Suprapubic skin (tissue), 4 donors: Measurements from ENCODE around the gene DNAH2. TPM values are rescaled to one million over a fixed set of nuclear protein-coding genes. Genes with fewer than 3 reads are reported as not detected.
A peak's percentile ranks its signal among the peaks of the same experiment; 100 is the strongest.

ENCODE experiments used
- DNase-seq, 2 donors: peaks; one replicate each; pipeline ENCODE4 v3.0.0-alpha.2; 2019; ENCODE audit warnings: low spot score in 2 of 2
- H3K27ac ChIP-seq: fragments of 200-600 bp; sonication (generic); one replicate; pipeline ENCODE4 v1.5.1; 2019
- H3K27me3 ChIP-seq: fragments of 200-600 bp; sonication (generic); one replicate; pipeline ENCODE4 v1.5.1; 2019
- H3K36me3 ChIP-seq: fragments of 200-600 bp; sonication (generic); one replicate; pipeline ENCODE4 v1.5.1; 2019
- H3K4me1 ChIP-seq: fragments of 200-600 bp; sonication (generic); one replicate; pipeline ENCODE4 v1.5.1; 2019
- H3K4me3 ChIP-seq: fragments of 200-600 bp; sonication (generic); one replicate; pipeline ENCODE4 v1.5.1; 2019; ENCODE audit warnings: mild to moderate bottlenecking
- H3K9me3 ChIP-seq: fragments of 200-600 bp; sonication (generic); one replicate; pipeline ENCODE4 v1.5.1; 2019
- CTCF ChIP-seq, 2 donors: fragments of 200-600 bp in 1 of 2; fragments of 450-650 bp in 1 of 2; sonication (generic) in 1 of 2; IDR thresholded peaks; one replicate each; pipeline ENCODE4 v1.5.1; 2016 to 2019; ENCODE audit warnings: antibody characterized with exemption in 2 of 2, mild to moderate bottlenecking in 1 of 2, moderate library complexity in 1 of 2
- EP300 ChIP-seq: sonication (generic); formaldehyde crosslinking; IDR thresholded peaks from one replicate; pipeline ENCODE4 v1.6.1; 2017; ENCODE audit warnings: antibody characterized with exemption
- POLR2A ChIP-seq, 2 donors: fragments of 450-650 bp; IDR thresholded peaks; one replicate each; pipeline ENCODE4 v1.6.1; 2017; ENCODE audit warnings: antibody characterized with exemption in 2 of 2, mild to moderate bottlenecking in 2 of 2, moderate library complexity in 2 of 2
- POLR2AphosphoS5 ChIP-seq, 3 donors: sonication (generic); formaldehyde crosslinking; IDR thresholded peaks; one replicate each; pipeline ENCODE4 v1.6.1; 2017; ENCODE audit warnings: antibody characterized with exemption in 3 of 3
- WGBS: methylation state at CpG from one replicate; pipeline ENCODE4 v1.1.5; 2018; 5-methylcytosine and 5-hydroxymethylcytosine counted together
- total RNA-seq, 4 donors: library from RNA; depleted of rRNA; stranded (reverse); fragments of >200 nt; gene quantifications; one replicate each; pipeline ENCODE4 v1.1.0, GENCODE V29; 2016

Gene DNAH2
- under 1 TPM in 2 of 4 donors, not detected in 2; 0.08 to 0.19 TPM for total RNA-seq

GRCh38 chr17:7716901-7717755 is at the start of gene DNAH2:
Gene DNAH2 (plus strand): TSS chr17:7717744. CDS start chr17:7719735, 1,991 bp downstream.
- WGBS = 1% methylated on average over 30 of the region's 64 CpGs
- DNase-seq = peak in 1 of 2 donors; percentile 80
- Histone ChIP-seq H3K4me1 (peaks cover 24% of the 10 kb centered on the region), H3K27ac (no peak within 1 kb of the TSS), H3K9me3 (no peaks in the 10 kb centered on the region), H3K36me3 (no peaks in the 10 kb centered on the region), H3K27me3 (peaks cover 43% of the 10 kb centered on the region), H3K4me3 (peak within 1 kb of the TSS; percentile 54)
- TF ChIP-seq CTCF (IDR thresholded peaks at IDR 0.05) (peak in 1 of 2 donors; percentile 43), POLR2A (IDR thresholded peaks at IDR 0.05) (no peak), POLR2AphosphoS5 (IDR thresholded peaks at IDR 0.05) (peak in 1 of 3 donors; percentile 43)

- Histone ChIP-seq H3K4me1 (no peaks in the 10 kb centered on the region), H3K9me3 (peaks cover 3% of the 10 kb centered on the region), H3K27ac (no peak overlapping the region), H3K36me3 (peaks cover 68% of the 10 kb centered on the region), H3K4me3 (no peak overlapping the region), H3K27me3 (no peaks in the 10 kb centered on the region)
- DNase-seq = no peak
- TF ChIP-seq POLR2AphosphoS5 (IDR thresholded peaks at IDR 0.05) = no peak
- no peak for TF ChIP-seq CTCF (IDR thresholded peaks at IDR 0.05)
- no peak for TF ChIP-seq EP300
- TF ChIP-seq POLR2A (IDR thresholded peaks at IDR 0.05) = no peak
- 94% methylated on average over 7 of the region's 7 CpGs for WGBS
Measured at GRCh38 chr17:7668482-7668881, 49.1 kb upstream of the DNAH2 start.

DNA sequence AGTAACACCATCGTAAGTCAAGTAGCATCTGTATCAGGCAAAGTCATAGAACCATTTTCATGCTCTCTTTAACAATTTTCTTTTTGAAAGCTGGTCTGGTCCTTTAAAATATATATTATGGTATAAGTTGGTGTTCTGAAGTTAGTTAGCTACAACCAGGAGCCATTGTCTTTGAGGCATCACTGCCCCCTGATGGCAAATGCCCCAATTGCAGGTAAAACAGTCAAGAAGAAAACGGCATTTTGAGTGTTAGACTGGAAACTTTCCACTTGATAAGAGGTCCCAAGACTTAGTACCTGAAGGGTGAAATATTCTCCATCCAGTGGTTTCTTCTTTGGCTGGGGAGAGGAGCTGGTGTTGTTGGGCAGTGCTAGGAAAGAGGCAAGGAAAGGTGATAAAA is 44.3 kb upstream of the DNAH2 start:
- TF ChIP-seq POLR2AphosphoS5 (IDR thresholded peaks at IDR 0.05) = no peak
- TF ChIP-seq CTCF (IDR thresholded peaks at IDR 0.05) = no peak
- no peak for TF ChIP-seq POLR2A (IDR thresholded peaks at IDR 0.05)
- no peak for DNase-seq
- 86% methylated on average over 2 of the region's 2 CpGs for WGBS
- Histone ChIP-seq H3K27ac (no peak overlapping the region), H3K36me3 (peaks cover 82% of the 10 kb centered on the region), H3K9me3 (peaks cover 8% of the 10 kb centered on the region), H3K4me1 (no peaks in the 10 kb centered on the region), H3K4me3 (no peak overlapping the region), H3K27me3 (no peaks in the 10 kb centered on the region)

- Histone ChIP-seq H3K36me3 (peaks cover 66% of the 10 kb centered on the region), H3K4me3 (no peak overlapping the region), H3K4me1 (no peaks in the 10 kb centered on the region), H3K27me3 (no peaks in the 10 kb centered on the region), H3K27ac (no peak overlapping the region), H3K9me3 (peaks cover 8% of the 10 kb centered on the region)
- TF ChIP-seq POLR2AphosphoS5 (IDR thresholded peaks at IDR 0.05) (no peak), POLR2A (IDR thresholded peaks at IDR 0.05) (no peak), CTCF (IDR thresholded peaks at IDR 0.05) (no peak), EP300 (no peak)
- DNase-seq = no peak
- WGBS = 89% methylated on average over 14 of the region's 14 CpGs
Measured at GRCh38 chr17:7674934-7675333, 42.6 kb upstream of the DNAH2 start.

- Histone ChIP-seq H3K4me1 (no peaks in the 10 kb centered on the region), H3K4me3 (no peak overlapping the region), H3K27ac (no peak overlapping the region), H3K9me3 (peaks cover 8% of the 10 kb centered on the region), H3K36me3 (peaks cover 50% of the 10 kb centered on the region), H3K27me3 (no peaks in the 10 kb centered on the region)
- no peak for TF ChIP-seq POLR2AphosphoS5 (IDR thresholded peaks at IDR 0.05)
- TF ChIP-seq CTCF (IDR thresholded peaks at IDR 0.05) = no peak
- WGBS = 79% methylated on average over 5 of the region's 5 CpGs
- no peak for DNase-seq
Measured at GRCh38 chr17:7676533-7676932, 41.0 kb upstream of the DNAH2 start.
